Measurements from ENCODE around the gene HUS1B. TPM values are rescaled to one million over a fixed set of nuclear protein-coding genes. Genes with fewer than 3 reads are reported as not detected.
A peak's percentile ranks its signal among the peaks of the same experiment; 100 is the strongest.
"Not testable (repeated sequence)": the region's sequence is repeated elsewhere in the genome, so short reads cannot be mapped to it uniquely, and the experiment has no call there.

HUS1B gene
- total RNA-seq, 1 experiment from 2014 or later, result 0.79 TPM

DNA sequence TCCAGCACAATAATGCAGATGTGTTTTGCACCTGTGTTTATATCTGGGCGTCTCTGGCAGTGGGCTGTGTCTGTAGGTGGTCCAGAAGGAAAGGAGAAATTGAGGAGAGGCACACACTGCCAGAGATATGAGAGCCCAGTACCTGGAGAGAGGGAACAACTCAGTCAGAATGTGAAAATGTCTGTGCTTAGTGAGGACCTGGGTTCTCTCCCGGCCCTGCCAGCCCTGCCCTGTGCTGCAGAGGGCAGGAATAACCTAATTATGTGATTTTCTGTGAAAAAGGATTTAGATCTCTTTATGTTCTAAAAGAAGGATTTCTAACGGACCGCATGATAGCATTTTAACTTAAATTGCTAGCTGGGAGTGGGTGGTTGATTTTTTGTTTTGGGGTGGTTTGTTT lies 44.3 kb upstream of the HUS1B start:
- DNase-seq, result no peak
- Histone ChIP-seq H3K9me3 (no peaks in the 10 kb centered on the region), H3K4me3 (ENCODE audit: low read depth, low read length) (no peak overlapping the region), H3K27me3 (replicated peaks; ENCODE audit: control insufficient read depth, insufficient read depth, low read length) (no peaks in the 10 kb centered on the region; the same call in 1 of the 2 replicates), H3K4me1 (no peaks in the 10 kb centered on the region), H3K36me3 (ENCODE audit: control insufficient read depth, insufficient read depth, low read length) (no peaks in the 10 kb centered on the region)
- TF ChIP-seq, protein P1, sequence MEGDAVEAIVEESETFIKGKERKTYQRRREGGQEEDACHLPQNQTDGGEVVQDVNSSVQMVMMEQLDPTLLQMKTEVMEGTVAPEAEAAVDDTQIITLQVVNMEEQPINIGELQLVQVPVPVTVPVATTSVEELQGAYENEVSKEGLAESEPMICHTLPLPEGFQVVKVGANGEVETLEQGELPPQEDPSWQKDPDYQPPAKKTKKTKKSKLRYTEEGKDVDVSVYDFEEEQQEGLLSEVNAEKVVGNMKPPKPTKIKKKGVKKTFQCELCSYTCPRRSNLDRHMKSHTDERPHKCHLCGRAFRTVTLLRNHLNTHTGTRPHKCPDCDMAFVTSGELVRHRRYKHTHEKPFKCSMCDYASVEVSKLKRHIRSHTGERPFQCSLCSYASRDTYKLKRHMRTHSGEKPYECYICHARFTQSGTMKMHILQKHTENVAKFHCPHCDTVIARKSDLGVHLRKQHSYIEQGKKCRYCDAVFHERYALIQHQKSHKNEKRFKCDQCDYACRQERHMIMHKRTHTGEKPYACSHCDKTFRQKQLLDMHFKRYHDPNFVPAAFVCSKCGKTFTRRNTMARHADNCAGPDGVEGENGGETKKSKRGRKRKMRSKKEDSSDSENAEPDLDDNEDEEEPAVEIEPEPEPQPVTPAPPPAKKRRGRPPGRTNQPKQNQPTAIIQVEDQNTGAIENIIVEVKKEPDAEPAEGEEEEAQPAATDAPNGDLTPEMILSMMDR (IDR thresholded peaks at IDR 0.05; ENCODE audit: insufficient read depth in 1 of 2, low read depth in 1 of 2, low read length in 1 of 2, severe bottlenecking in 1 of 2, unreplicated experiment in 1 of 2), result no peak
- Mint-ChIP-seq H3K4me1 (ENCODE audit: low read depth, unreplicated experiment) (no peaks in the 10 kb centered on the region), H3K27me3 (ENCODE audit: insufficient read depth, unreplicated experiment) (peaks cover 4% of the 10 kb centered on the region), H3K4me3 (ENCODE audit: unreplicated experiment) (no peak overlapping the region), H3K9me3 (ENCODE audit: unreplicated experiment) (no peaks in the 10 kb centered on the region), H3K27ac (ENCODE audit: unreplicated experiment) (no peak overlapping the region), H3K36me3 (ENCODE audit: insufficient read depth, unreplicated experiment) (no peaks in the 10 kb centered on the region)
- intact Hi-C loops (cut with micrococcal nuclease; ENCODE audit: unreplicated experiment), result no loop called here
- CTCF ChIA-PET, result no interaction called here
- POLR2A ChIA-PET, result no interaction called here
- BruUV-seq (replicated peaks), result no TSS peak

DNA sequence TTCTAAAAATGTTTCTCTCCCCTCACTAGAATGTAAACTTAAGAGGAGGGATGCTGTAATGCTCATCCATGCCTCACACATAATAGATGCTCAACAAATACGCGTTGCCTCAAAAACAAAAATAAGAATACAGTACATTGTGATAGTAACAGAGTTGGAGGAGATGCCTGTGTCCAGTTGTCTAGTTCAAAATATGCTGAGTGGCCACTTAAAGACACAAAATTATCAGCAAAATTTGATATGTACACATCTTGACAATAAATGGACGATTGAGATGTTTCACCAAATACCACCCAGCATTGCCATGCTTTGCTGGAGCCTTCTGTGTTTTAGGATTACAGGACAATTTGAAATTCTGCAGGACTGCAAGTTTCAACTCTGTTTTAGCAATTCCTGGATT lies 43.6 kb upstream of the HUS1B start:
- Mint-ChIP-seq H3K4me3 (ENCODE audit: unreplicated experiment) (no peak overlapping the region), H3K27me3 (ENCODE audit: insufficient read depth, unreplicated experiment) (peaks cover 4% of the 10 kb centered on the region), H3K36me3 (ENCODE audit: insufficient read depth, unreplicated experiment) (no peaks in the 10 kb centered on the region), H3K27ac (ENCODE audit: unreplicated experiment) (no peak overlapping the region), H3K9me3 (ENCODE audit: unreplicated experiment) (no peaks in the 10 kb centered on the region), H3K4me1 (ENCODE audit: low read depth, unreplicated experiment) (no peaks in the 10 kb centered on the region)
- POLR2A ChIA-PET, result no interaction called here
- intact Hi-C loops (cut with micrococcal nuclease; ENCODE audit: unreplicated experiment), result no loop called here
- Histone ChIP-seq H3K4me1 (no peaks in the 10 kb centered on the region), H3K9me3 (no peaks in the 10 kb centered on the region), H3K36me3 (ENCODE audit: control insufficient read depth, insufficient read depth, low read length) (no peaks in the 10 kb centered on the region), H3K27me3 (replicated peaks; ENCODE audit: control insufficient read depth, insufficient read depth, low read length) (no peaks in the 10 kb centered on the region; the same call in 1 of the 2 replicates), H3K4me3 (ENCODE audit: low read depth, low read length) (no peak overlapping the region)
- CTCF ChIA-PET, result no interaction called here
- no TSS peak for BruUV-seq (replicated peaks)
- TF ChIP-seq, protein P1 (IDR thresholded peaks at IDR 0.05; ENCODE audit: insufficient read depth in 1 of 2, low read depth in 1 of 2, low read length in 1 of 2, severe bottlenecking in 1 of 2, unreplicated experiment in 1 of 2), result no peak
- no peak for DNase-seq

DNA sequence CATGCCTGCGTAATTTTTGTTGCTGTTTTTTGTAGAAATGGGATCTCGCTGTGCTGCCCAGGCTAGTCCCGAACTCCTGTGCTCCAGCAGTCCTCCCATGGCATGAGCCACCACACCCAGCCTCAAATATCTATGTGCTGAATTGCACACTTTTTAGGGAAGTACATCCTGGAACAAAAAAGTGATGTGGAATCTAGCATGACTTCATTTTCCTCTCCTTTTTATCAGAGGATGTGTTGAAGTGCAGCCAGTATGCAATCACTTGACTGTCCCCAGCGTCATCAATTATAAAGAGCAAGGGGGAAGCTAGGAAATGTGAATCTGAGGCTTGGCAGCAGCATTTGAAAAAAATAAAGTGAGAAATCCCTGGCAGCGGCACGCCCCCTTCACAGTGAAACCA lies 42.4 kb upstream of the HUS1B start:
- H3K4me1 Mint-ChIP-seq (ENCODE audit: low read depth, unreplicated experiment), result no peaks in the 10 kb centered on the region

DNA sequence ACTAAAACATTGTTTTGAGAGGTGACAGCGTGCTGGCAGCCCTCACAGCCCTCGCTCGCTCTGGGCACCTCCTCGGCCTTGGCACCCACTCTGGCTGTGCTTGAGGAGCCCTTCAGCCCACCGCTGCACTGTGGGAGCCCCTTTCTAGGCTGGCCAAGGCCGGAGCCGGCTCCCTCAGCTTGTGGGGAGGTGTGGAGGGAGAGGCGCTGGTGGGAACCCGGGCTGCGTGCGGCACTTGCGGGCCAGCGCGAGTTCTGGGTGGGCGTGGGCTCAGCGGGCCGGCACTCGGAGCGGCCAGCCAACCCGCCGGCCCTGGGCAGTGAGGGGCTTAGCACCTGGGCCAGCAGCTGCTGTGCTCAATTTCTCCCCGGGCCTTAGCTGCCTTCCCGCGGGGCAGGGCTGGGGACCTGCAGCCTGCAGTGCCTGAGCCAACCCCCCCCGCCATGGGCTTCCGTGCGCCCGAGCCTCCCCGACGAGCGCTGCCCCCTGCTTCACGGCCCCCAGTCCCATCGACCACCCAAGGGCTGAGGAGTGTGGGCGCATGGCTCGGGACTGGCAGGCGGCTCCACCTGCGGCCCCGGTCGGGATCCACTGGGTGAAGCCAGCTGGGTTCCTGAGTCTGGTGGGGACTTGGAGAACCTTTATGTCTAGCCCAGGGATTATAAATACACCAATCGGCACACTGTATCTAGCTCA lies 37.7 kb upstream of the HUS1B start:
- H3K4me3 ChIP-seq (ENCODE audit: low read depth, low read length); intact Hi-C loops (cut with micrococcal nuclease; ENCODE audit: unreplicated experiment); DNase-seq; H3K9me3 Mint-ChIP-seq (ENCODE audit: unreplicated experiment); H3K4me1 ChIP-seq; H3K27me3 ChIP-seq (replicated peaks; ENCODE audit: control insufficient read depth, insufficient read depth, low read length); H3K36me3 Mint-ChIP-seq (ENCODE audit: insufficient read depth, unreplicated experiment); POLR2A ChIA-PET; H3K27ac Mint-ChIP-seq (ENCODE audit: unreplicated experiment); H3K27me3 Mint-ChIP-seq (ENCODE audit: insufficient read depth, unreplicated experiment); BruUV-seq (replicated peaks); CTCF ChIA-PET; H3K9me3 ChIP-seq; H3K36me3 ChIP-seq (ENCODE audit: control insufficient read depth, insufficient read depth, low read length): not testable (repeated sequence)
- H3K4me3 Mint-ChIP-seq (ENCODE audit: unreplicated experiment), result peak overlapping the region; percentile 9
- H3K4me1 Mint-ChIP-seq (ENCODE audit: low read depth, unreplicated experiment), result peaks cover 11% of the 10 kb centered on the region

More for the DNA sequence above, 42.4 kb upstream of the HUS1B start:
- TF ChIP-seq, protein P1 (IDR thresholded peaks at IDR 0.05; ENCODE audit: insufficient read depth in 1 of 2, low read depth in 1 of 2, low read length in 1 of 2, severe bottlenecking in 1 of 2, unreplicated experiment in 1 of 2), result no peak
- no peak overlapping the region for H3K4me3 Mint-ChIP-seq (ENCODE audit: unreplicated experiment)
- no peaks in the 10 kb centered on the region for H3K36me3 Mint-ChIP-seq (ENCODE audit: insufficient read depth, unreplicated experiment)
- no peak for DNase-seq
- ChIA-PET POLR2A (no interaction called here), CTCF (no interaction called here)
- intact Hi-C loops (cut with micrococcal nuclease; ENCODE audit: unreplicated experiment), result no loop called here
- H3K9me3 Mint-ChIP-seq (ENCODE audit: unreplicated experiment), result no peaks in the 10 kb centered on the region
- BruUV-seq (replicated peaks), result no TSS peak
- Histone ChIP-seq H3K36me3 (ENCODE audit: control insufficient read depth, insufficient read depth, low read length) (no peaks in the 10 kb centered on the region), H3K4me1 (no peaks in the 10 kb centered on the region), H3K27me3 (replicated peaks; ENCODE audit: control insufficient read depth, insufficient read depth, low read length) (no peaks in the 10 kb centered on the region; the same call in 1 of the 2 replicates), H3K9me3 (no peaks in the 10 kb centered on the region), H3K4me3 (ENCODE audit: low read depth, low read length) (no peak overlapping the region)
- H3K27me3 Mint-ChIP-seq (ENCODE audit: insufficient read depth, unreplicated experiment), result peaks cover 4% of the 10 kb centered on the region
- no peak overlapping the region for H3K27ac Mint-ChIP-seq (ENCODE audit: unreplicated experiment)

Data from Caco-2 (cell line).